Cardiac muscle cell (in vitro differentiated cells and primary cell): Measurements from ENCODE around the gene ZNF333. TPM values are rescaled to one million over a fixed set of nuclear protein-coding genes. Genes with fewer than 3 reads are reported as not detected.

Experiments used
- DNase-seq, 2 donors: peaks; one replicate each; pipeline versions ENCODE4 v3.0.0 to v3.0.0-alpha.2; 2010 to 2017; ENCODE audit warnings: low read depth in 1 of 2, low spot score in 1 of 2
- H3K27ac ChIP-seq: fragments of 200-600 bp; sonication (generic); 2 replicates; pipeline ENCODE4 v1.5.1; 2016
- H3K27me3 ChIP-seq: fragments of 200-600 bp; sonication (generic); 2 replicates; pipeline ENCODE4 v1.6.0; 2016; ENCODE audit warnings: control low read depth
- H3K36me3 ChIP-seq: fragments of 200-600 bp; sonication (generic); 2 replicates; pipeline ENCODE4 v1.5.1; 2016; ENCODE audit warnings: control low read depth
- H3K4me1 ChIP-seq: fragments of 200-600 bp; sonication (generic); 2 replicates; pipeline ENCODE4 v1.8.1; 2017; ENCODE audit warnings: low read depth, mild to moderate bottlenecking, mixed run types
- H3K4me3 ChIP-seq: fragments of 200-600 bp; sonication (generic); 2 replicates; pipeline ENCODE4 v1.5.1; 2016; ENCODE audit warnings: mild to moderate bottlenecking
- H3K9me3 ChIP-seq: fragments of 200-600 bp; sonication (generic); 2 replicates; pipeline ENCODE4 v1.5.1; 2017; ENCODE audit warnings: low read depth, mild to moderate bottlenecking, control low read depth
- CTCF ChIP-seq: IDR thresholded peaks from 2 replicates; pipeline ENCODE4 v1.5.1; 2012; ENCODE audit warnings: low read depth, mild to moderate bottlenecking, low read length
- polyA plus RNA-seq: library from polyadenylated mRNA; unstranded; fragments of >200 nt; fragmentation: Nextera tagmentation; extraction: Ambion mirVana; gene quantifications from 2 replicates; pipeline ENCODE4 v1.2.1, GENCODE V29; 2016
- total RNA-seq: library from RNA; depleted of rRNA; stranded (reverse); fragments of >200 nt; gene quantifications from 2 replicates; pipeline ENCODE4 v1.2.3, GENCODE V29; 2016

ZNF333 gene
- total and polyA plus RNA-seq, 2 experiments from 2014 or later = 11.2 to 29.9 TPM

GRCh38 chr19:14655726-14656125 lies 34.1 kb upstream of the ZNF333 start:
- Histone ChIP-seq H3K4me3 (no peak overlapping the region), H3K36me3 (no peaks in the 10 kb centered on the region), H3K27me3 (no peaks in the 10 kb centered on the region), H3K27ac (no peak overlapping the region), H3K9me3 (no peaks in the 10 kb centered on the region), H3K4me1 (no peaks in the 10 kb centered on the region)
- no peak for DNase-seq
- no peak for TF ChIP-seq CTCF

- H3K4me1 ChIP-seq = no peaks in the 10 kb centered on the region
- no peak overlapping the region for H3K27ac ChIP-seq
- no peak for TF ChIP-seq CTCF
- no peak overlapping the region for H3K4me3 ChIP-seq
- H3K9me3 ChIP-seq = no peaks in the 10 kb centered on the region
- no peaks in the 10 kb centered on the region for H3K27me3 ChIP-seq
- no peaks in the 10 kb centered on the region for H3K36me3 ChIP-seq
- no peak for DNase-seq
These were observed 29.9 kb upstream of the ZNF333 start for GRCh38 chr19:14659874-14660489.

GRCh38 chr19:14661372-14661924 lies 28.4 kb upstream of the ZNF333 start:
- Histone ChIP-seq H3K36me3 (no peaks in the 10 kb centered on the region), H3K4me3 (no peak overlapping the region), H3K9me3 (no peaks in the 10 kb centered on the region), H3K4me1 (no peaks in the 10 kb centered on the region), H3K27ac (no peak overlapping the region), H3K27me3 (no peaks in the 10 kb centered on the region)
- DNase-seq = no peak
- TF ChIP-seq CTCF = no peak

- H3K4me3 ChIP-seq = no peak overlapping the region
- H3K9me3 ChIP-seq = no peaks in the 10 kb centered on the region
- no peak for DNase-seq
- TF ChIP-seq CTCF = no peak
- no peaks in the 10 kb centered on the region for H3K4me1 ChIP-seq
- H3K36me3 ChIP-seq = no peaks in the 10 kb centered on the region
- H3K27me3 ChIP-seq = no peaks in the 10 kb centered on the region
- H3K27ac ChIP-seq = no peak overlapping the region
These were observed 19.9 kb upstream of the ZNF333 start for GRCh38 chr19:14669940-14670339.

- H3K9me3 ChIP-seq = no peaks in the 10 kb centered on the region
- no peak for TF ChIP-seq CTCF
- no peak for DNase-seq
These were observed 19.4 kb upstream of the ZNF333 start for GRCh38 chr19:14670408-14670807.

More at GRCh38 chr19:14670408-14670807, 19.4 kb upstream of the ZNF333 start:
- Histone ChIP-seq H3K27ac (no peak overlapping the region), H3K27me3 (no peaks in the 10 kb centered on the region), H3K36me3 (no peaks in the 10 kb centered on the region), H3K4me3 (no peak overlapping the region), H3K4me1 (no peaks in the 10 kb centered on the region)
